ENCODE data around the gene NDUFS1.
"Not testable (repeated sequence)": the region's sequence is repeated elsewhere in the genome, so short reads cannot be mapped to it uniquely, and the experiment has no call there.

The NDUFS1 gene

DNA sequence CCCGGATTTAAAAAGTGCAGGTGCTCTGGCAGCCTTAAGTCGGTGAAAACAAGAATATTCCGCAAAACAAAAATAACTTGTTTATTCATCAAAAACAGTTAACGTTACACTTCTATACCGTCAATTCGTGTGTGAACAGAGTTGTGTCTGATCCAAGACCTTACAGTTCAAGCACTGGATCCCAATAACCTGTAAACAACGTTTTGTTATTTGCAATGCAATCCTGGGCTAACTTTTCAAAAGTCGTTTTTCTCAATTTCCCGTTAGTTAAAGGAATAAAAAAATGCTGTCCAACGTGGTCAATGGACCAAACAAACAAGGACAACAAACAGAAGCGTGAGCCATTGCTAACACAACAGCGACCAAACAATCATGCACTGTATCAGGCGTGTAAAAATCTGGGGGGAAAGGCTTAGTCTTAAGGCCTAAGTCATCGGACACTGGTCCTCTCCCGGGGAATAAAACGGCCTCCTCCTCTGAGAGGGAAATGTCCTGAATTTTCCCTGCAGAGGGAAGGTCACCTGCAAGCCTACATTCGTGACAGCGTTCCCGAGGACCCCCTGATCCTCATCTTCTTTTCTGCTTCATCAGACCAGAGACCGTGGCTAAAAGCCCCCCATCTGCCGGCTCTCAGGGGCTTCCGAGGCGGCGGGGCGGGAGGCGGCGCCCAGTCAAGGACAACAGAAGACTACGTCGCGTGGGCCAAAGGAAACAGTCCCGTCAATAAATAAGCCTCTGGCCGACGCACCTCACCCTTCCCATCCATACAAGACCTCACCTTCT, 490 bp downstream of the NDUFS1 start:
- Histone ChIP-seq H3K4me1 (ENCODE audit: control insufficient read depth in 1 of 2, insufficient read depth in 1 of 2, low read depth in 1 of 2, low read length in 1 of 2) (peaks cover 25 to 26% of the 10 kb centered on the region in 2 experiments), H3K27ac (peak overlapping the region; percentile 88), H3K27me3 (no peaks in the 10 kb centered on the region), H3K9me3 (no peaks in the 10 kb centered on the region), H3K4me3 (ENCODE audit: low read depth in 1 of 2, low read length in 1 of 2) (peak overlapping the region; percentile 81 to 89), H3K36me3 (peaks cover 24% of the 10 kb centered on the region)
- TF ChIP-seq, protein P1, sequence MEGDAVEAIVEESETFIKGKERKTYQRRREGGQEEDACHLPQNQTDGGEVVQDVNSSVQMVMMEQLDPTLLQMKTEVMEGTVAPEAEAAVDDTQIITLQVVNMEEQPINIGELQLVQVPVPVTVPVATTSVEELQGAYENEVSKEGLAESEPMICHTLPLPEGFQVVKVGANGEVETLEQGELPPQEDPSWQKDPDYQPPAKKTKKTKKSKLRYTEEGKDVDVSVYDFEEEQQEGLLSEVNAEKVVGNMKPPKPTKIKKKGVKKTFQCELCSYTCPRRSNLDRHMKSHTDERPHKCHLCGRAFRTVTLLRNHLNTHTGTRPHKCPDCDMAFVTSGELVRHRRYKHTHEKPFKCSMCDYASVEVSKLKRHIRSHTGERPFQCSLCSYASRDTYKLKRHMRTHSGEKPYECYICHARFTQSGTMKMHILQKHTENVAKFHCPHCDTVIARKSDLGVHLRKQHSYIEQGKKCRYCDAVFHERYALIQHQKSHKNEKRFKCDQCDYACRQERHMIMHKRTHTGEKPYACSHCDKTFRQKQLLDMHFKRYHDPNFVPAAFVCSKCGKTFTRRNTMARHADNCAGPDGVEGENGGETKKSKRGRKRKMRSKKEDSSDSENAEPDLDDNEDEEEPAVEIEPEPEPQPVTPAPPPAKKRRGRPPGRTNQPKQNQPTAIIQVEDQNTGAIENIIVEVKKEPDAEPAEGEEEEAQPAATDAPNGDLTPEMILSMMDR (IDR thresholded peaks at IDR 0.05), result no peak

DNA sequence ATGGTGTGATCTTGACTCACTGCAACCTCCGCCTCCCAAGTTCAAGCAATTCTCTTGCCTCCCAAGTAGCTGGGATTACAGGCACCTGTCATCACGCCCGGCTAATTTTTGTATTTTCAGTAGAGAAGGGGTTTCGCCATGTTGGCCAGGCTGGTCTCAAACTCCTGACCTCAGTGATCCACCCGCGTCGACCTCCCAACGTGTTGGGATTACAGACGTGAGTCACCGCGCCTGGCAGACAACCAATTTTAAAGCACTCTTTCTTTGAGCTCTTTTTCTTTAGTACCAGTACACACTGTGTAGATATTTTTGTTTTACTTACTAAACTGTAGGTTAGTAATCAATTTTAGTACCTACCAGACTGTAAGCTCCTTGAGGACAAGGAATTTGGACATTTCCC, 2.2 kb downstream of the NDUFS1 start:
- Histone ChIP-seq H3K36me3 (peaks cover 15% of the 10 kb centered on the region), H3K4me1 (ENCODE audit: control insufficient read depth in 1 of 2, insufficient read depth in 1 of 2, low read depth in 1 of 2, low read length in 1 of 2) (peaks cover 25 to 26% of the 10 kb centered on the region in 2 experiments)
- H3K9me3 ChIP-seq; H3K27me3 ChIP-seq; H3K4me3 ChIP-seq (ENCODE audit: low read depth in 1 of 2, low read length in 1 of 2); H3K27ac ChIP-seq: not testable (repeated sequence)

DNA sequence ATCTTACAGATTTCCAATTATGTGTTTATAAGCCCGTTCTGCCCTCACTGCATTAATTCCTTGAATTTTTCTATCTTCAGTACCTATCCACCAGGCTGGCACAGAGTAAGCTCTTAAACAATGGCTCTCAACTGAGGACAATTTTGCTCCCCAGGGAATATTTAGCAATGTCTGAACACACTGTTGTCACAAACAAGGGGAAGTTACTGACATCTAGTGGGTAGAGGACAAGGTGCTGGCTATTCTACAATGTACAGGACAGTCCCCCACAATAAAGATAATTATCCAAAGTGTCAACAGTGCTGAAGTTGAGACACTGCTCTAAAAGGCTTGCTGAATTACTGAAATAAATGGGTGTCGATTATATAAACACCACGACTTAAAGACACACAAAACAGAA, 5.0 kb downstream of the NDUFS1 start:
- peaks cover 21% of the 10 kb centered on the region for H3K36me3 ChIP-seq
- peak overlapping the region; percentile 19 for H3K27ac ChIP-seq
- no peak overlapping the region for H3K4me3 ChIP-seq (ENCODE audit: low read depth in 1 of 2, low read length in 1 of 2)
- no peaks in the 10 kb centered on the region for H3K9me3 ChIP-seq
- no peaks in the 10 kb centered on the region for H3K27me3 ChIP-seq
- TF ChIP-seq, protein P1 (IDR thresholded peaks at IDR 0.05), result no peak
- peaks cover 13 to 14% of the 10 kb centered on the region in 2 experiments for H3K4me1 ChIP-seq (ENCODE audit: control insufficient read depth in 1 of 2, insufficient read depth in 1 of 2, low read depth in 1 of 2, low read length in 1 of 2)

DNA sequence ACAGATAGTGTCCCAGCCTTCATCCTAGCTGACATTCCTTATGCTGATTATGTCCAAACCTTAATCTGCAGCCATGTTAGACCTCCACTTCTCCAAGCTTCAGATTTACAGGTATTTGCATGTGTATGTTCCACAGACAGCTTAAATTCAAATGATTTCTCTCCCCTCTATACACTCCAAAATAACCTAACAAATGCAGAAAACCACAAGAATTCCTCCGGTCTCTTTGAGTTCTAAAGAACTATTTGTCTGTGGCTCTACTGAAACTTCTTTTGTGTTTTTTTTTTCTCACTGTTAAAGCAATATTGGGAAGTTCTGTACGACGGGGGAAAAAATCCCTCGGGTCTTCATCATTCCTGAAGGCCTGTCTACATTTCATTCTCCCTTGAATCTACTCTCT, 8.6 kb downstream of the NDUFS1 start:
- Histone ChIP-seq H3K27me3 (no peaks in the 10 kb centered on the region), H3K27ac (peak overlapping the region; percentile 15), H3K4me3 (ENCODE audit: low read depth in 1 of 2, low read length in 1 of 2) (no peak overlapping the region), H3K9me3 (no peaks in the 10 kb centered on the region), H3K4me1 (ENCODE audit: control insufficient read depth in 1 of 2, insufficient read depth in 1 of 2, low read depth in 1 of 2, low read length in 1 of 2) (peaks cover 0 to 5% of the 10 kb centered on the region in 2 experiments), H3K36me3 (peaks cover 56% of the 10 kb centered on the region)
- TF ChIP-seq, protein P1 (IDR thresholded peaks at IDR 0.05), result no peak

DNA sequence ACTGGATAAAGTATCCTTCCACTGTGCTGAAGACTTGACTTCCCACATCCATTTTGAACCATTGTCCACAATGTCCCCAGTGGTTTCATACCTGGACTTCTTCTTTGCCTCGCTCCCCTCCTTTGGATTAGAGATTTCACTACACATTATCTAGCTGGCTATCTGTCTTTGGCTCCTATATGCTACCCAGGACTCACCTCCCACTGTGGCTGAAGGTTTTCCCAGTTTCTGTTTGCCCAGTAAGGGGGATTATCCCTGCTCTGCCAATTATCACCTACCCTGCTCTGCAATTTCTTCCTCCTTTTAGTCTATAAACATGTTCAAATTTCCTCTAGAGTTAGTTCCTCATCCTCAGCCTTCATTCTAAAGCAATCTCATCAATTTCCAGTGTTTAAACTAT, 9.1 kb downstream of the NDUFS1 start:
- Histone ChIP-seq H3K4me3 (ENCODE audit: low read depth in 1 of 2, low read length in 1 of 2) (no peak overlapping the region), H3K36me3 (peaks cover 61% of the 10 kb centered on the region), H3K4me1 (ENCODE audit: control insufficient read depth in 1 of 2, insufficient read depth in 1 of 2, low read depth in 1 of 2, low read length in 1 of 2) (peaks cover 0 to 5% of the 10 kb centered on the region in 2 experiments), H3K9me3 (no peaks in the 10 kb centered on the region), H3K27ac (peak overlapping the region; percentile 15), H3K27me3 (no peaks in the 10 kb centered on the region)
- TF ChIP-seq, protein P1 (IDR thresholded peaks at IDR 0.05), result no peak

DNA sequence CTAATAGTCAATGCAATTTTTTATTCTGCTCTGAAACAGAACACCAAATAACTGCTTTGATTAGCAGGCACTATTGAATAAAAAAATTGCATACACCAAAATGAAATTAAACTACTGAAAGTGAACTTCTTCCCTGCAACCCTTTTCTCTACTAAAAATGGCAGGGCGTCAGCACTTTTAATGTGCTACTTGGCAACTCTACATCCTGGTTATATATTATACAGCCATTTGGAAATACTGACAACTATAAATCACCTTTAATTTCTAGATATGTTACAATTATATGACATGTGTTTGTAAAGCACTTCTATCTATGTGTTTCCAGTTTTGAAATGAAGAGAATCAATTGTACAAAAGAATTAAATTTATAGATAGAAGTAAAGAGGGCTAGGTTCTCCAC, 9.9 kb downstream of the NDUFS1 start:
- H3K4me3 ChIP-seq (ENCODE audit: low read depth in 1 of 2, low read length in 1 of 2), result no peak overlapping the region
- H3K27me3 ChIP-seq, result no peaks in the 10 kb centered on the region
- H3K36me3 ChIP-seq, result peaks cover 69% of the 10 kb centered on the region
- H3K9me3 ChIP-seq, result no peaks in the 10 kb centered on the region
- TF ChIP-seq, protein P1 (IDR thresholded peaks at IDR 0.05), result no peak
- peaks cover 0 to 4% of the 10 kb centered on the region in 2 experiments for H3K4me1 ChIP-seq (ENCODE audit: control insufficient read depth in 1 of 2, insufficient read depth in 1 of 2, low read depth in 1 of 2, low read length in 1 of 2)
- H3K27ac ChIP-seq, result no peak overlapping the region

Data from neutrophil (primary cell).